GM19324 (cell line): ENCODE measurements around the gene FBN3.

Source experiments
- ATAC-seq: cut with Tn5 transposase; IDR thresholded peaks from one replicate; pipeline ENCODE4 v1.9.1; 2021; ENCODE audit warnings: mild to moderate bottlenecking, moderate library complexity; ENCODE audit not compliant: unreplicated experiment, low FRiP score

The FBN3 gene

DNA sequence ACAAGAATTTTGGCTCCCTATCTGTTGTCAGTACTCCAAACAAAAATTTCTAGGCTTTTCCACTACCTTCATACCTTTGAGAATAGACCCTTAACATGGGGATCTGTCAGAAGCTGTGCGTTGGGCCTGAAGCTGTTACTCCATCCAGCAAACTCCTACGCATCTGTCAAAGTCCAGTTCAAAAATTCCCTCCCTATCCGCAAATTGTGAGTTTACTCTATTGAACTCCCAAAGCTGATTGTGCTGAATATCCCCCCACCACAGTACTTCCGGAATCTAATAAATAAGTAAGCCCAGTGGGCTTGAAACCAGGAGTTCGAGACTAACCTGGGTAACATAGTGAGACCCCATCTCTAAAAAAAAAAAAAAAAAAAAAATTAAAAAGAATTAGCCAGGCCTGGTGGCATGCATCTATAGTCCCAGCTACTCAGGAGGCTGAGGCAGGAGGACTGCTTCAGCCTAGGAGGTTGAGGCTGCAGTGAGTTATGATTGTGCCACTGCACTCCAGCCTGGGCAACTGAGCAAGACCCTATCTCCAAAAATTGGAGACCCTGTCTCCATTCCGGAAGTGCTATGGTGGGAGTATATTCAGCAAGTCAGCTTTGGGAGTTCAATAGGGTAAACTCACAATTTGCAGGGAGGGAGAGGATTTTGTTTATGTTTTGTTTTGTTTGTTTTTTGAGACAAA is 930 bp upstream of the FBN3 start:
- no peak for ATAC-seq

DNA sequence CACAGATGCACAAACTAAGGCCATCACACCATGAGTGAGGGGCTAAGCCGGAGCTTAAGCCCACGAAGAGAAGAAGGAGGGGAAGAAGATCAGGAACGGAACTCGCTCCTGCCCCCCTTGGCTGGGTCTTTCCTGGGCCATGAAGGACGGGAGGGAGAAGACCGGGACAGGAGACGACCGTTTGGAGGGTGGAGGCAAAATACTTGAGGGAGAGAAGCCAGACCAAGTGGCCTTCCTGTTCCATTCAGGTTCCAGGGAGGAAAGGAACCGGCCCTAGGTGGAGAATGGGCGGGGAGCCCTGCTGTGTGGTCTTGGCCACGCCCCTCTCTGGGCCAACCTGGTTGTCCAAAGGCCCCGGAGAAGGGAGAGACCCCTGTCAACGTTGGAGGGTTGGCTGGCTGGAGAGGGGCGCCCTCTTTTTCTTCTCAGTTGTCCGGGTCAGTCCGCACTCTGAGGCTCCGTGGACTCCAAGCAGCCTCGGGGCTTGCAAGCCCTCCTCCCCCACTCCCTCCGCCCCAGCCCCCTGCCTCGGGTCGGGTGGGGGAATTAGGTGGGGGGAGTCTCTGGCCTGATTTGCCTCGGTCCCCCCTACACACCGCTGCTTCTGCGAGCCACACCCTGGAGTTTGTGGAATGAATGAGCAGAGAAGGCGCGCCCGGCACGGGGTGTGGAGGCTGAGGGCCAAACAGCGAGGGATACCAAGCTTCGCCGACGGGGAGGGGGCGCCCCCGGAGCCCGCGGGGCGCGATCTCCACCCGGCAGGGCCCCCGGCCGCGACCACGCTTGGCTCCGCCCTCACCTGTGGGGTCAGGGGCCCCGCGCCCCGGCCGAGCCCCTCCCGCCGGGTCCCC is 757 bp downstream of the FBN3 start:
- no peak for ATAC-seq

DNA sequence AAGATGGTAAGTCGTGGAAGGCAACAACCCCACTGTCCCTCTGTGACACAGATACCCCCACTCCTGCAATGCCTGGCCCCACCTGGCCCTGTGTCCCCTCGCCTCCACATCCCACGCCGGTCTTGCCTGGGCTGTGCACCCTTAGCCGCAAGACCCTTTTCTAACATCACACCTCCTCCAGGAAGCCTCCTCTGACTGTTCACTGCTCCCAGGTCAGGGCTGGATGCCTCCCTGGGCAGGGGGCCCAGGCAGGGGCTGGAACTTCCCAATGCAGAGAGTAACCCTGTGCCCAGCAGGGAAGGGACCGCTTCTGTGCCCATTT is 1.3 kb downstream of the FBN3 start:
- no peak for ATAC-seq

DNA sequence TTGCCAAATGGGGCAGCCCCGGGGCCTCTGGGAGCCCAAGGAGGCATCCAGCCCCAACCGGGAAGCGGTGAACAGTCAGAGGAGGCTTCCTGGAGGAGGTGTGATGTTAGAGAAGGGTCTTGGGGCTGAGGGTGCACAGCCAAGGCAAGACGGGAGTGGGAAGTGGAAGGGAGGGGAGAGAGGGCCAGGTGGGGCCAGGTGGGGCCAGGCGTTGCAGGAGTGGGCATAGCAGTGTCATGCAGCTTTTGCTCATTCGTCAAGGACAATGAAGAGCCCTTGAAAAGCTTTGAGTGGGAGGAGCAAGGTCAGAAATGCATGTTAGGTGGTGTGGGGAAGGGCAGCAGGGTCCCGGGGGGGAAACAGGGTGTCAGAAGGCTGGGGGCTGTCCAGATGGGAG is 1.8 kb downstream of the FBN3 start:
- no peak for ATAC-seq

DNA sequence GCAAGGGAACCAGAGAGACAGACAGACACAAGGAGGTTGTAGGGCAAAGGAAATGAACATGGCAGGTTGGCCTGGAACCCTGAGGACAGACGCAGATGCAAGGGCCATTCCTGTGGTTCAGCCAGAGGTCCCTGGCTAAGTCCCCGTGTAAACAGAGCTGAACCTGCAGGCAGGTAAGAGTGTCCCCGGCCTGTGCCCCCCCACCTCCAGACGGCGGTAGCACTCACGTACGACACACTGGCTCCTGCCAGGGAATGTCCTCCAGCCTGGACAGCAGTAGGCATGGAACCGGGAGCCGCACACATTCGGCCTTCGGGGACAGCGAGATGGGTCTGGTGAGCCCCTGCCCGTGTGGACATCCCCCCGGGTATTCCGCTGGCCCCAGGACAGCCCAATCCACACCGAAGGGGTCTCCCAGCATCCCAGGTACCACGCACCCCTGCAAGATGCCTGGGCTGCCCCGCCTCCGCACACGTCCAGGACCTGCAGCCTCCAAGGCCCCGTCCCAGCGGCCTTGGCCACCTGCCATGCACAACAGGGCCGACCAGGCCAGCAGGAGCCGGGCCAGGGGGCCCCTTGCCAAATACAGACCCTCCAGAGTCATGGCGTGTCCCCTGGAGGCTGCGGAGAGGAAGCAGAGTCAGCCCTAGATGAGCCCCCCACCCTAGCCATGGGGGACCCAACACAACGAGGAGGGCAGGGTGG is 2.4 kb downstream of the FBN3 start:
- no peak for ATAC-seq

DNA sequence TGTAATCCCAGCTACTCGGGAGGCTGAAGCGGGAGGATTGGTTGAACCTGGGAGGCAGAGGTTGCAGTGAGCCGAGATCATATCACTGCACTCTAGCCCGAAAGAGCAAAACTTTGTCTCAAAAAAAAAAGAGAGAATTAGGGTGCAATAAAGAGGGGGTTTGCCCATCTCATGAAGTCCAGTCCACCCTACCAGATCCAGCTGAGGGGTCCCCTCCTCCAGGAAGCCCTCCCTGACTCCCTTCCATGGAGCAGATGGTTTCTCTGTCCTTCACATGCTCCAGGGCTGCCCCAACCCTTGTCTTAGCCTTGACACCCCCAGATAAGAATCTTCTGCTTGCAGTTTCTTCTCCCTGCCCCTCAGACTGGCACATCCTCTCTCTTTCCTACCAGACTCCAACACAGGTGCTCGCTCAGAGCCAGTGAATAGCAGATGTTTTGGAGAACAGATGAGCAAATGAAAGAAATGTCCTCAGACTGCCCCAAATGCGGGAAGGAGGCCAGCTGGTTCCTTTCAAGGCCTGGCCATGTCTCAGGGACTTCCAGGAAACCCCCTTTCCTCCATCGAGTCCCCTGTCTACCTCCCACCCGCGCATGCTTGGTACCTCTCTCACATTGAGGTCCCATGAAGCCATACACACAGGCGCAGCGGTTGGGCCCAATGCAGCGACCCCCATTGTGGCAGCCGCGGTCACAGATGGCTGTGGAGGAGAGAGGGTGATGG is 5.0 kb downstream of the FBN3 start:
- ATAC-seq: no peak

DNA sequence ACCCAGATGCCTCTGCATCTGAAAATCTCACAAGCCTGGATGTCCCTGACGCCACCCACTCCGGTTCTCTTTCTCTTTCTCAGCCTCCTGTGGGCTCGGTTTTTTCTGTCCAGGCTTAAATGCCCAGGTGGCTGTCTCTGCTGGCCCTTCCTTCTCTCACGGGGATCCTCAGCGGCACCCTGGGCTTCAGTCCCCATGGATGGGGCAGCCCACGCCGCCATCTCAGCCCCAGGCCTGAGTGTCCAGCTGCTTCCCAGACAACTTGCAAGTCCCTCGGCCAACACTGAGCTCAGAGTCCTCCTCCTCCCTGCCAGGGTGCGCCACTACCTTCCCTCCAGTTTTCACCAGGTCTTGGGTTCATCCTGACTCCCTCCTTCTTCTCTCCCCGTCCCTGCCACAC is 6.4 kb downstream of the FBN3 start:
- ATAC-seq: no peak

DNA sequence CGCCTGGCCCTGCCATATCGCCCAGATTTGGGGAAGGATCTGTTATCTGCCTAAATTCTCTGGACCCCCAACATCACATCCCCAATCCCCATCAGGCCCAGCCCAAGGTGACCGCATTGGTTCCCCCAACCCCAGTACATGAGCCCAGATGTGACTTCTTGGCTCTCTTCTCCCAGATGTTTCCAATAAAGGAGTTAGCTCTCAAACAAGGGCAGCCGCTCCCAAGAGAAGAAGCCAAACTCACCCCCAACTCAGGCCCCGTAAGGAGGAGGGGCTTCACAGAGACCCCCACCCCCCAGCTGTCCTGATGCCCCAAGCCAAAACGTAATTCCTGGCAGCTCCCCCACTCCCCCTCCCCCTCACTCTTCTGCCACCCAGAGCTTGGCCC is 6.9 kb downstream of the FBN3 start:
- ATAC-seq: no peak

DNA sequence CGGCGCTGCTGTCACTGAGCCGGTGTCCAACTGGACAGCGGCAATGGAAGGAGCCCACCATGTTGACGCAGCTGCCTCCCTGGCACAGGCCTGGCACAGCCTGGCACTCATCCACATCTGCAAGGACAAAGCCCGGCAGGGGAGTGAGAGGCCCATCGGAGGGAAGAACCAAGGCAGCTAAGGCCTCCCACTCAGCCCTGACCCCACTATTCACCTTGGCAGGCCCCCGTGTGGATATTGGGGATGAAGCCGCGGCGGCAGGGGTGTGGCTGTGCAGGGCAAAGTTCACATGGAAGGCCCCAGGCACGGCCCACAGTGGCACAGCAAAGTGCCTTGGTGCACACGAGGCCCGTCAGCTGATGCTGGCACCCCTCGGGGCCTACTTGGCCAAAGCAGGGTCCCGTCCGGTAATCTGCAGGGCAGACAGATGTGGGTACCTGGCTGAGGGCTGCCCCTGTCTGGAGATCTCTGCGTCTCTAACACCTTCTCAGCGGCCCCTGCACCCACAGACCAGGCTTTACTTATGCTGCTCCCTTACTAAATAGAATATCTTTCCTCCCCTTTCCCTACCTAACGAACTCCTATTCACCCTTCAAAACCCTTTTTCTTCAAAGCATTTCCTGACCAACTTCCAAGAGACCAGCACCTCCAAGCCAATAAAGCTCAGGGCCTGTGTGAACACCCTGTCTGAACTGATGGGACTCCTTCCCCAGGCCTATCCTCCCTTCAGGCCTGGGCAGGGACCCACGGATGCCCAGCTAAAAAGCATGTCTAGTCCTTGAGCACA is 7.5 kb downstream of the FBN3 start:
- ATAC-seq: no peak

DNA sequence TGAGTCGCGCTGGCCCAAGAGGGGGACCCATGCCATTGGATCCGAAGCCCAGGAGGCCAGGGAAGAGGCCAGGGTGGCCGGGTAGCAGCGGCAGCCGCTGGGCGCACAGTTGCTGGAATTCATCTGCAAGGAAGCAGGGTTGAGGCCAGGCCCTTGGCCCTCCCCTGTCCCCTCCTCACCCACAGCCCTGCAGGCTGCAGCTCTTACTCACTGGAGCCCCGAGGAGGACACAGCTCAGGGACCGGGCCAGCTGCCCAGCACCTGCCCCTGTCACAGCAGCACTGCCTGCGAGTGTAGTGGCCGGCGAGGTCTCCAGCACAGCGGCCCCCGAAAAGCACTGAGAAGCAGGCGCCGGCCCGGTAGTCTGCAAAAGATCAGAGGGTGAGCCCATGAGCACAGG is 11.2 kb downstream of the FBN3 start:
- no peak for ATAC-seq

DNA sequence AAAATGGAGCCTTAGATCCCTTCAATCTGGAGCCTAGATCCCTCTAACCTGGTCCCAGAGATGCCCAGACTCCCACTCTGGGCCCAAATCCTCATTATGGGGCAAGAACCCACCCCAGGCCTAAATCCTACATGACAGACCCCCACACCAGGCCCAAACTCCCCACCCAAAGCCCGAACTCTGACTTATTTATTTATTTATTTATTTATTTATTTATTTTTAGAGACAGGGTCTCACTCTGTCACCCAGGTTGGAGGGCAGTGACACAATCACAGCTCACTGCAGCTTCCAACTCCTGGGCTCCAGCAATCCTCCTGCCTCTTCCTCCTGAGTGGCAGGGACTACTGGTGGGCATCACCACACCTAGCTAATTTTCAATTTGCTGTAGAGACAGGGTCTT is 12.0 kb downstream of the FBN3 start:
- no peak for ATAC-seq

DNA sequence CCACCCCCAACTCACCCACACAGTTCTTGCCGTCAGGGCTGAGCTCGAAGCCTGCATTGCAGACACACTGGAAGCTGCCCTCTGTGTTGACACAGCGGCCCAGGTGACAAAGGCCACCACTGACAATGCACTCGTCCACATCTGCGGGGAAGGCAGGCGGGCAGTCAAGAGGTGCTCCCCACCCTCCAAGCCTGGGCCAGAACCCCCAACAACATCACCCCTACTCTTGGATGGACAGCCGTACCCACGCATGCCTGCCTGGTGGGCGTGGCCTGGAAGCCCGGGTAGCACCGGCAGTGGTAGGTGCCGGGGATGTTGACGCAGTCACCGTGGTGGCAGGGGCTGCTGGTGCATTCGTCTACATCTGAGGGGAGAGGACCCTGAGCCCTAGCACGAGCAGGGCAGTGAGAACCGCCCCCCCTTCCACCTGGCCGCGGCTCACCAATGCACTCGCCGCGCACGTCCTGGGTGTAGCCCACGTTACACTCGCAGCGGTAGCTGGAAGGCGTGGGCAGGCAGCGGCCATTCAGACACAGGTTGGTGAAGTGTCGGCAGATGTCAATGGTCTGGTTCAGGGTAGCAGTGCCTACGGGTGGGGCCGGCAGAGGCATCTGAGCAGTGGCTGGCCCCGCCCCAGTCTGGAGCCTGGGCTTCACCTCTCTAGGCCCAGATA is 13.3 kb downstream of the FBN3 start:
- no peak for ATAC-seq

DNA sequence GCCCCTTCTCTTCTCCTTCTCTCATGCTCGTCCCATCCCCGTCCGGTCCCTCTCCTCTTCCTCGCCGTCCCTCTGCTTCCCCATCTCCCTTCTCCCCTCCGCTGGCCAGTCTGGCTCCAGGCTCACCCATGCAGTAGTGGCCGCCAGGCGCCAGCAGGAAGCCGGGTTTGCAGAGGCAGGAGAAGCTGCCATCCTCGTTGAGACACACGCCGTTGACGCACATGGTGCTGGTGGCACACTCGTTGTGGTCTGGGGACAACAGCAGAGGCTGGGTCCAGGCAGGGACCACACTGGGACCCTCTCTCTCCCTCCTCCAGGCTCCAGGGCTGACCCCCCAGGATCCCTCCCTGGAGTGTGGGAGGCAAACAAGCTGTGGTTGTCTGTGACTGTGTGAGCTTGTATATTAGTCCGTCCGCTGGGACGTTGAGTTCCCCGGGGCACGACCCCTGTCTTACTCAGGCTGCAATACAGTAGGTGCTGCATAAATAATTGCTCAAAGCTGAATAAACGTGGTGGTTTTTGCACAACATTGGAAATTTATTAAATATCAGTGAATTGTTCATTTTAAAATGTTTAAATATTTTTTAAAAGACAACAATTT is 16.4 kb downstream of the FBN3 start:
- ATAC-seq: no peak

DNA sequence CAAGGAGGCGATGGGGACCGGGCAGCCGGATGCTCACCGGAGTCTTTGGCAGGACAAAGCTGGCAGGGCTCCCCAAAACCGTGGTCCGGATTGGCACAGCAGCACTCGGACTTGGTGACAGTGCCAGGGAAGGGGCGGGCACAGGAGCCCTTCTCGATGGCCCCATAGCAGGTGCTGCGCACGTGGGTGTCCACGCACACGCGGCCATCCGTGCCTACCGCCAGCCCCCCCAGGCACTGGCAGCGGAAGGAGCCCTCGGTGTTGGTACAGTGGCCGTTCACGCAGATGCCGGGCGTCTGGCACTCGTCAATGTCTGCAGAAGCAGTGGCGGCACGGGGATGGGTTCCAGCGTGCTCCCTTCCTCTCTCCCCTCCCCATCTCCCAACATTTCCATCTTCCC is 17.9 kb downstream of the FBN3 start:
- ATAC-seq: no peak

DNA sequence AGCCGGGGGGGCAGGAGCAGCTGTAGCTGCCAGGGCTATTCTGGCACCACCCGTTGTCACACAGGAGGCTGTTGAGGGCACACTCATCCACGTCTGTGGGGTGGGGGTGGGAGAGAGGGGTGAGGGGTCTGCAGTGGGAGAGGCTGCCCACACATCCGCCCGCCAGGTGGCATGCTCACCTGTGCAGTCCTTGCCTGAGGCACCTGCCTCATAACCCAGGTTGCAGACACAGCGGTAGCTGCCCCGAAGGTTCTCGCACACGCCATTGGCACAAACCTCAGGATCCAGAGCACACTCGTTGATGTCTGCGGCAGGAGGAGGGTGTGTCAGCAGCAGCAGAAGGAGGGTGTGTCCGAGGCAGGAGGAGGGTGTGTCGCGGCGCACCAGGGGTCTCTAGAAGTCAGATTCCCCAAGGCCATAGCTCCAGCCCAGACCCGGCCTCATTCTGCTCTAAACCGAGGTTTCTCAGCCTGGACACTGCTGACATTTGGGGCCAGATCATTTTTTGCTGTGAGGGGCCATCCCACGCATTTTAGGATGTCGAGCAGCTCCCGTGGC is 20.3 kb downstream of the FBN3 start:
- ATAC-seq: no peak

DNA sequence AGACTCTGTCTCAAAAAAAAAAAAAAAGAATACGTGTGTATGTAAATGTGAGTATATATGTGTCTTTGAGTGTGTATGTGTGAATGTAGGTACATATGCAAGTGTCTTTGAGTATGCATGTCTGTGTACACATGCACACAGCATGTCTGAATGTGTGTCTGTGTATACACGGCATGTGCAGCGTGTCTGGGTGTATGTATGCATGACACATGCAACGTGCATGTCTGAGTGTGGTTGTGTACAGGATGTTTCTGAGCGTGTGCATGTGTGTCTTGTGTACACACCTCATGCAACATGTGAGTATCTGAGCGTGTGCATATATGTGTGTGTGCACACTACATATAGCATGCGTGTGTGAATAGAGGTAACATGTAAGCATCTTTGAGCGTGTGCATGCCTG is 20.8 kb downstream of the FBN3 start:
- no peak for ATAC-seq

DNA sequence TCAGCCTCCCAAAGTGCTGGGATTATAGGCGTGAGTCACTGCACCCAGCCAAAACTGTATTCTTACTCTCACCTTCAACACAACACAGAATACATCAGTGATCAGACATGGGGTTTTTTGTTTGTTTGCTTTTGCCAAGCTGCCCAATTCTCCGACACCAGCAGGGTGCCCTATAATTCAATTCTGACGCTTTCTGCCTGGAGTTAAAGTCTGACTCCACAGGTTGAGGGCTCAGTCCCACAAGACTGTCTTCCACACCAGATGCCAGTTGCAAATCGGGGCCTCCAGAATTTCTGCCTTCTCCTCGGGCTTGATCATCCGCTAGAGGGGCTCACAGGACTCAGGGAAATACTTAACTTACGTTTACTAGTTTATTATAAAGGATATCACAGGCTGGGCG is 22.1 kb downstream of the FBN3 start:
- ATAC-seq: no peak

DNA sequence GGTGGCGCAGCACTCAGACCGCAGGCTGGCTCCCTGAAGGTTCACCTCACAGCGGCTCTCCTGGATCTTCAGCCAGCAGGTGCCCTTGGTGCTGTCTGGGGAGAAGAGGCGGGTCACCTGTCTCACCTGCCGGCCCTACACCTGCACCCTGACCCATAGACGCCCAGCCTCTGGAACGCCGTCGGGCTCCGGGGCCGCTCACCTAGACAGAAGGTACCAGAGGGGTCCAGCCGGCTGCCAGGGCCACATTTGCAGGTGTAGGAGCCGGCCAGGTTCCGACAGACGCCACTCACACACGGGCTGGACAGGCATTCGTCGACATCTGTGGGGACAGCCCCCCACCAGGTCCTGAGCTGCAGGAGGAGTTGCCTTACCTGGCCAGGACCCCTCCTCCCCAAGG is 22.9 kb downstream of the FBN3 start:
- ATAC-seq: no peak

DNA sequence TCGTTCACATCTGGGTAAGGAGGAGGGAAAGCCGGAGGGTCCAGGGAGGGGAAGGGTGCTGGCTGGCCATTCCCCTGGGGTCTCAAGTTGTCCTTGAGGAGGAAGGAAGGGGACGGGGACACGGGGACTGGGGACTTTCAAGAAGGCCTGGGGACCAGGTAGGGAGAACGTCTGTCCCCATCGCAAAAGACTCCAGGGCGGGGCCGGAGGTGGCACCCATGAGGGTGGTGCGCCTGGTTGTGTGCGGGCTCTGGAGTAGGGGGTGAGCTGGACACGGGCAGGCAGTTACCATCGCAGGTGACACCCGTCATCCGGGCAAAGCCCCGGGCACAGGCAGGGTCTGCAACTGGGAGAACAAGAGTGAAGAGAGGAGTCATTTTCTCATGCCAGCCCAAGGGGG is 23.4 kb downstream of the FBN3 start:
- no peak for ATAC-seq
